Thyroid gland (tissue), 4 donors: ENCODE data around the gene STAT3. TPM values are rescaled to one million over a fixed set of nuclear protein-coding genes. Genes with fewer than 3 reads are reported as not detected.
"Not testable (repeated sequence)": the region's sequence is repeated elsewhere in the genome, so short reads cannot be mapped to it uniquely, and the experiment has no call there.

Experiments
- DNase-seq, 2 donors: peaks; one replicate each; pipeline ENCODE4 v3.0.0-alpha.2; 2019
- H3K27ac ChIP-seq, 3 donors: fragments of 200-600 bp; sonication (generic); 1 replicate in 2 of 3; 2 replicates in 1 of 3; pipeline ENCODE4 v1.5.1; 2016 to 2019; ENCODE audit warnings: mild to moderate bottlenecking in 1 of 3, moderate library complexity in 1 of 3
- H3K27me3 ChIP-seq: fragments of 200-600 bp; sonication (generic); one replicate; pipeline ENCODE4 v1.5.1; 2019
- H3K36me3 ChIP-seq, 2 donors: fragments of 200-600 bp; sonication (generic); one replicate each; pipeline ENCODE4 v1.5.1; 2016 to 2019
- H3K4me1 ChIP-seq, 2 donors: fragments of 200-600 bp; sonication (generic); one replicate each; pipeline ENCODE4 v1.5.1; 2017 to 2019
- H3K4me3 ChIP-seq, 3 donors: fragments of 200-600 bp; sonication (generic); replicated peaks in 1 of 3; 1 replicate in 2 of 3; 2 replicates in 1 of 3; pipeline ENCODE4 v1.5.1; 2016; ENCODE audit warnings: mild to moderate bottlenecking in 1 of 3
- H3K9me3 ChIP-seq: fragments of 200-600 bp; sonication (generic); one replicate; pipeline ENCODE4 v1.5.1; 2017
- POLR2A ChIP-seq, 2 donors: fragments of 450-650 bp; IDR thresholded peaks; one replicate each; pipeline ENCODE4 v1.6.1; 2017; ENCODE audit warnings: antibody characterized with exemption in 2 of 2, mild to moderate bottlenecking in 2 of 2, moderate library complexity in 1 of 2
- WGBS, 2 donors: methylation state at CpG; one replicate each; pipeline ENCODE4 v1.1.5; 2017; 5-methylcytosine and 5-hydroxymethylcytosine counted together
- intact Hi-C: fragments of 100-400 bp; cut with DNase I; formaldehyde crosslinking; loops from one replicate; pipeline ENCODE4 v1.15.1; 2023
- total RNA-seq, 4 donors: library from RNA; depleted of rRNA; stranded (reverse); fragments of >200 nt; gene quantifications; one replicate each; pipeline ENCODE4 v1.2.3, GENCODE V29; 2016
- TF ChIP-seq, protein P1 (sequence below), 6 experiments: fragments of 200-600 bp in 3 of 6; fragments of 450-650 bp in 3 of 6; sonication (generic) in 3 of 6; IDR thresholded peaks; one replicate each; pipeline ENCODE4 v1.5.1; 2016 to 2019; ENCODE audit warnings: antibody characterized with exemption in 6 of 6, mild to moderate bottlenecking in 2 of 6, inconsistent platforms in 1 of 6, moderate library complexity in 1 of 6

STAT3 gene
- total RNA-seq, 4 donors from 2014 or later = 147 to 292 (median 206) TPM

DNA sequence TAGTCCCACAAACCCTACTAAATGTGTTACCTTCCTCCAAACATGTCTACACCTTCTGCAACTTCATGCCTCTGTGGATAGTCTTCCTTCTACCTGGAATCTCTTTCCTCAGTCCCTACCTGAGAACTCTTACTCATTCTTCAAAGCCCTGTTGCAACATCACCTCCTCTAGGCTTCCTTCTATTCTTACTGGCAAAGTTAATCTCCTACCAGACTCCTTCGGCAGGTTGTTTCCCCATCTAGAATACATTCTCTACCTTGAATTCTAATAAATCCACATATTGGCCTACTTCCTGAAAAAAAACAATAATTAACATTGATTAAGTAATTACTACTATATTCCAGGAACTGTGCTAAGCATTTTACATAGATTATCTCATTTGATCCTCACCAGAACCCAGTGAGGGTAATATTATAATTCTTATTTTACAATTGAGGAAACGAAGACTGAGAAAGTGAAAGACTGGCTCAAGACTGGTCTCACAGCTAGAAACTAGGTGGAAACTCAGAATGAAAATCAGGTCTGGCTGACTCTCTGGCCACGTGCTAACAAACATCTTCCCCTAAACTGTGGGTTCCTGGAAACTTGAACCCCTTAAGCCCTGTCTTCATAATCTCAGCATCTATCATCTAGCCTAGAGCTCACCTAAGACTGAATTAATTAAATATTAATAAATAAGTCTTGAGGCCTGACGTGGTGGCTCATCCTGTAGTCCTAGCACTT is 4.6 kb upstream of the STAT3 start:
- no peaks in the 10 kb centered on the region for H3K36me3 ChIP-seq
- intact Hi-C loops = no loop called here
- WGBS, 2 donors = 84 to 91% methylated on average over 4 of the region's 4 CpGs
- no peaks in the 10 kb centered on the region for H3K27me3 ChIP-seq
- peaks cover 0 to 4% of the 10 kb centered on the region in 2 donors for H3K4me1 ChIP-seq
- H3K4me3 ChIP-seq = no peak overlapping the region
- no peak for DNase-seq
- TF ChIP-seq, protein P1, sequence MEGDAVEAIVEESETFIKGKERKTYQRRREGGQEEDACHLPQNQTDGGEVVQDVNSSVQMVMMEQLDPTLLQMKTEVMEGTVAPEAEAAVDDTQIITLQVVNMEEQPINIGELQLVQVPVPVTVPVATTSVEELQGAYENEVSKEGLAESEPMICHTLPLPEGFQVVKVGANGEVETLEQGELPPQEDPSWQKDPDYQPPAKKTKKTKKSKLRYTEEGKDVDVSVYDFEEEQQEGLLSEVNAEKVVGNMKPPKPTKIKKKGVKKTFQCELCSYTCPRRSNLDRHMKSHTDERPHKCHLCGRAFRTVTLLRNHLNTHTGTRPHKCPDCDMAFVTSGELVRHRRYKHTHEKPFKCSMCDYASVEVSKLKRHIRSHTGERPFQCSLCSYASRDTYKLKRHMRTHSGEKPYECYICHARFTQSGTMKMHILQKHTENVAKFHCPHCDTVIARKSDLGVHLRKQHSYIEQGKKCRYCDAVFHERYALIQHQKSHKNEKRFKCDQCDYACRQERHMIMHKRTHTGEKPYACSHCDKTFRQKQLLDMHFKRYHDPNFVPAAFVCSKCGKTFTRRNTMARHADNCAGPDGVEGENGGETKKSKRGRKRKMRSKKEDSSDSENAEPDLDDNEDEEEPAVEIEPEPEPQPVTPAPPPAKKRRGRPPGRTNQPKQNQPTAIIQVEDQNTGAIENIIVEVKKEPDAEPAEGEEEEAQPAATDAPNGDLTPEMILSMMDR (IDR thresholded peaks at IDR 0.05) = no peak
- TF ChIP-seq POLR2A (IDR thresholded peaks at IDR 0.05) = no peak
- H3K9me3 ChIP-seq = no peaks in the 10 kb centered on the region
- H3K27ac ChIP-seq = no peak overlapping the region

DNA sequence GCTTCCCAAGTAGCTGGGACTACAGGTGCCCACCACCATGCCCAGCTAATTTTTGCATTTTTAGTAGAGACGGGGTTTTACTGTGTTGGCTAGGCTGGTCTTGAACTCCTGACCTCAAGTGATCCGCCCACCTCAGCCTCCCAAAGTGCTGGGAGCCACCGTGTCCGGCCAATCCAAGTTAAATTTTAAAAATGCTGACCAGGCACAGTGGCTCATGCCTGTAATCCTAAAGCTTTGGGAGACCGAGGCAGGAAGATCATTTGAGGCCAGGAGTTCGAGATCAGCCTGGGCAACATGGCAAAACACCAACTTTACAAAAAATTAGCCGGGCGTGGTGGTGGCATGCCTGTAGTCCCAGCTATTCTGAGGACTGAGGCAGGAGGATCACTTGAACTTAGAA is 3.2 kb upstream of the STAT3 start:
- H3K9me3 ChIP-seq, DNase-seq, H3K4me1 ChIP-seq, H3K4me3 ChIP-seq, H3K27me3 ChIP-seq, intact Hi-C loops, H3K36me3 ChIP-seq, H3K27ac ChIP-seq: not testable (repeated sequence)
- WGBS, 2 donors = 94% methylated on average over 8 of the region's 8 CpGs

DNA sequence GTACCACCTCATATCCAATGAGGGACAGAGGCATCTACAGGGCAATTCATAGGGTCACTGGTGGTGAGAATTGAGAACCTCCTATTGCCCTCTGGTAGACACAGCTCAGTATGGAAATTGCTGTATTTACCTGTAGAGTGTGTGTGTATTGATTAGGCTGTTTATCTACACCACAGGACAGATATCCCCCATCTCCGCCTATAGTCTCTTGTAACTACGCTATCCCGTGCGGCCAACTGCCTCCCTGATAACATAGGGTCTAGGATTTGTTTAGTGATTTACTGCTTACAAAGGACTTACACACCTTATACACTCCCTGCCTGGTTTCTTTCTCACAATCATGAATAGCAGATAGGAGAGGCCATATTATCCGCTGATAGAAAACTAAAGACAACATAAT is 1.7 kb upstream of the STAT3 start:
- H3K9me3 ChIP-seq = no peaks in the 10 kb centered on the region
- H3K27ac ChIP-seq = peak overlapping the region in 1 of 3 donors; percentile 92
- H3K27me3 ChIP-seq = no peaks in the 10 kb centered on the region
- no peak overlapping the region for H3K4me3 ChIP-seq
- no peaks in the 10 kb centered on the region for H3K36me3 ChIP-seq
- WGBS, 2 donors = 98% methylated on average over 5 of the region's 5 CpGs
- intact Hi-C loops = no loop called here
- peaks cover 13 to 23% of the 10 kb centered on the region in 2 donors for H3K4me1 ChIP-seq
- no peak for DNase-seq
- TF ChIP-seq, protein P1 (IDR thresholded peaks at IDR 0.05) = no peak
- no peak for TF ChIP-seq POLR2A (IDR thresholded peaks at IDR 0.05)

DNA sequence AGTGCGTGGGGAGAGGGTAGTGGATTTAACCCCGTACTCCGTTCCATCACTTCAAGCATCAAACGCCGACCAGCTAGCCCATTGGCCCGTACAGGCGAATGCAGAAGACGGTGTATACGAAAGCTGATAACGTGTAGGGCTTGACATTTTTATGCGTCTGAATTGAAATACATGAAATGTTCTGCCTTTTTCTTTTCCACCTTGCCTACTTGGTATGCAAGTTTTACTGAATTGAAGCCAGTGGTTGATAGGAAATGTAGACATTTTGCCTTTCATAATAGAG is 834 bp upstream of the STAT3 start:
- no peak for DNase-seq
- 7 to 9% methylated on average over 11 of the region's 11 CpGs for WGBS, 2 donors
- intact Hi-C loops = no loop called here

DNA sequence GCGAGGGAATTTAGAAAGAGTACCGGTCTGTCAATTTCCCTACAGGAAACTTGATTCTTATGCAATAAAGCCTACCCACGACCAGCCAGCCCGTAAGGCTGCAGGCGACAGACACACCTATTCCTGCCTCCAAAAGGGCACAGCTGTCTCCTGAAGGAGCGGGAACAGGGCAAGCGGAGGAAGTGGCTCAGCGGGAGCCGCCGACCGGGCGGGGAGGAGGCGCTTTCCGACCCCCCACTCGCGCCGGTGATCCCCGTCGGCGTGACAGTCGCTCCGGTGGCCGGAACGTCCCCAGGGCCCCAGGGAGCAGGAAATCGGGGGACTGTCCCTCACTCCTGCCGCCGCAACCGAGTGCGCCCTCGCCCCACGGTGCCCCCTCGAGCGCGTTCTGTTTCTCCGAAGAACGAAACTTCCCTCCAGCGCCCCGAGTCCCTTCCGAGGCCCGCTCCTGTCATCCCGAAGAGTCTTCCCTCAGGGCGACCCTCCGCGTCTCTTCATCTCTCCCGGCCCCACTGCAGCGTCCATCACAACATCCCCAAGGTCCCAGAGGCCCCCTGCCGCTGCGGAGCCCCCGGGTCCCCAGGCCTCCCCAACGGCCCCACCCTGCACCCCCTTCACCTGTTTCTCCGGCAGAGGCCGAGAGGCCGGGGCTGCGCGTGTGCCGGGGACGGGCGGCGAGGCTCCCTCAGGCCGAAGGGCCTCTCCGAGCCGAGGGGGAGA is 421 bp downstream of the STAT3 start:
- Histone ChIP-seq H3K36me3 (no peaks in the 10 kb centered on the region), H3K4me3 (peak overlapping the region; percentile 95 to 100 (median 98)), H3K9me3 (no peaks in the 10 kb centered on the region), H3K4me1 (peaks cover 13 to 34% of the 10 kb centered on the region in 2 donors), H3K27me3 (no peaks in the 10 kb centered on the region), H3K27ac (peak overlapping the region; percentile 98 to 100 (median 99))
- WGBS, 2 donors = 0% methylated on average over 26 to 31 of the region's 62 CpGs
- DNase-seq = peak; percentile 58 to 61
- TF ChIP-seq, protein P1 (IDR thresholded peaks at IDR 0.05) = no peak
- TF ChIP-seq POLR2A (IDR thresholded peaks at IDR 0.05) = peak; percentile 20 to 91
- intact Hi-C loops = no loop called here

More for the DNA sequence above, 834 bp upstream of the STAT3 start:
- H3K4me1 ChIP-seq = peaks cover 13 to 30% of the 10 kb centered on the region in 2 donors
- no peaks in the 10 kb centered on the region for H3K27me3 ChIP-seq
- TF ChIP-seq, protein P1 (IDR thresholded peaks at IDR 0.05) = no peak
- TF ChIP-seq POLR2A (IDR thresholded peaks at IDR 0.05) = no peak
- H3K9me3 ChIP-seq = no peaks in the 10 kb centered on the region
- no peaks in the 10 kb centered on the region for H3K36me3 ChIP-seq
- peak overlapping the region; percentile 89 to 97 (median 92) for H3K27ac ChIP-seq
- H3K4me3 ChIP-seq = peak overlapping the region in 2 of 3 donors; percentile 25 to 27
